Lung (tissue), 12 donors: ENCODE data around the gene TLK2. TPM values are rescaled to one million over a fixed set of nuclear protein-coding genes. Genes with fewer than 3 reads are reported as not detected.
A peak's percentile ranks its signal among the peaks of the same experiment; 100 is the strongest.

Experiments used
- ATAC-seq: fragments of 200-7000 bp; cut with Tn5 transposase; one replicate; pipeline ENCODE4 v1.9.1; 2020; ENCODE audit warnings: moderate number of reproducible peaks; ENCODE audit not compliant: insufficient read depth, low FRiP score
- DNase-seq, 3 donors: peaks; one replicate each; pipeline ENCODE4 v3.0.0-alpha.2; 2013 to 2017
- H3K27ac ChIP-seq, 2 donors: one replicate each; pipeline ENCODE4 v1.5.1; 2013; ENCODE audit warnings: mild to moderate bottlenecking in 2 of 2, moderate library complexity in 2 of 2, control low read depth in 1 of 2, inconsistent platforms in 1 of 2, low read depth in 1 of 2, low read length in 1 of 2
- H3K27me3 ChIP-seq, 3 donors: one replicate each; pipeline ENCODE4 v1.5.1; 2013; ENCODE audit warnings: low read length in 2 of 3; ENCODE audit not compliant: control insufficient read depth in 3 of 3, insufficient read depth in 3 of 3
- H3K36me3 ChIP-seq, 4 donors: one replicate each; pipeline ENCODE4 v1.5.1; 2013; ENCODE audit warnings: low read length in 4 of 4, mild to moderate bottlenecking in 1 of 4, moderate library complexity in 1 of 4; ENCODE audit not compliant: control insufficient read depth in 4 of 4, insufficient read depth in 4 of 4
- H3K4me1 ChIP-seq, 5 donors: one replicate each; pipeline ENCODE4 v1.5.1; 2013; ENCODE audit warnings: low read length in 5 of 5, mild to moderate bottlenecking in 2 of 5, moderate library complexity in 1 of 5; ENCODE audit not compliant: control insufficient read depth in 5 of 5, insufficient read depth in 5 of 5
- H3K4me3 ChIP-seq: one replicate; pipeline ENCODE4 v1.5.1; 2013; ENCODE audit warnings: mild to moderate bottlenecking, control low read depth, moderate library complexity
- H3K9ac ChIP-seq, 2 donors: one replicate each; pipeline ENCODE4 v1.5.1; 2013; ENCODE audit warnings: low read length in 2 of 2, control low read depth in 1 of 2; ENCODE audit not compliant: insufficient read depth in 1 of 2
- H3K9me3 ChIP-seq, 4 donors: one replicate each; pipeline ENCODE4 v1.5.1; 2013; ENCODE audit warnings: low read length in 3 of 4, mild to moderate bottlenecking in 1 of 4, moderate library complexity in 1 of 4; ENCODE audit not compliant: control insufficient read depth in 4 of 4, insufficient read depth in 3 of 4
- CTCF ChIP-seq: IDR thresholded peaks from 2 replicates; pipeline ENCODE4 v1.5.1; 2012; ENCODE audit warnings: mild to moderate bottlenecking; ENCODE audit errors: control extremely low read depth, extremely low read depth
- WGBS, 2 donors: extraction: QIAGEN DNeasy Blood & Tissue Kit; methylation state at CpG; one replicate each; pipeline ENCODE4 v1.1.7; 2013; 5-methylcytosine and 5-hydroxymethylcytosine counted together
- polyA plus RNA-seq, 2 donors: library from polyadenylated mRNA; stranded (reverse); fragments of 200-250 nt; gene quantifications; one replicate each; pipeline ENCODE4 v1.2.1, GENCODE V29; 2013
- total RNA-seq, 2 donors: library from RNA; depleted of rRNA in 1 of 2; stranded (reverse); fragments of >200 nt in 1 of 2; gene quantifications; one replicate each; pipeline ENCODE4 v1.2.1, GENCODE V29; 2014 to 2021
- donor health status: control.
- donor health status: control.
- donor health status: Bipolar disorder and iron deficiency.
- donor health status: healthy.
- donor health status: DM: yes; HTN: yes; CAD: no.

TLK2 gene
- total and polyA plus RNA-seq, 4 donors = 11.6 to 87.7 (median 26.0) TPM

GRCh38 chr17:62648251-62648955 lies 169.8 kb downstream of the TLK2 start:
- 50 to 79% methylated on average over 15 of the region's 15 CpGs for WGBS, 2 donors
- Histone ChIP-seq H3K9ac (no peak overlapping the region), H3K9me3 (no peaks in the 10 kb centered on the region), H3K36me3 (peaks cover 0 to 6% (median 2%) of the 10 kb centered on the region in 4 donors), H3K4me3 (no peak overlapping the region), H3K27ac (peak overlapping the region in 1 of 2 donors; percentile 84), H3K27me3 (no peaks in the 10 kb centered on the region), H3K4me1 (peaks cover 0 to 28% (median 12%) of the 10 kb centered on the region in 5 donors)
- TF ChIP-seq CTCF = no peak
- ATAC-seq = no peak
- peak in 1 of 3 donors; percentile 54 for DNase-seq

GRCh38 chr17:62648956-62649294 lies 170.3 kb downstream of the TLK2 start:
- Histone ChIP-seq H3K4me3 (no peak overlapping the region), H3K27me3 (no peaks in the 10 kb centered on the region), H3K36me3 (peaks cover 0 to 6% (median 2%) of the 10 kb centered on the region in 4 donors), H3K9me3 (no peaks in the 10 kb centered on the region), H3K27ac (peak overlapping the region in 1 of 2 donors; percentile 84), H3K4me1 (peaks cover 0 to 34% (median 15%) of the 10 kb centered on the region in 5 donors), H3K9ac (no peak overlapping the region)
- 67 to 76% methylated on average over 6 of the region's 6 CpGs for WGBS, 2 donors
- ATAC-seq = no peak
- no peak for DNase-seq
- no peak for TF ChIP-seq CTCF

GRCh38 chr17:62649570-62649969 lies 170.9 kb downstream of the TLK2 start:
- ATAC-seq (no peak), DNase-seq (no peak)
- TF ChIP-seq CTCF = no peak
- no peak overlapping the region for H3K4me3 ChIP-seq
- no peak overlapping the region for H3K27ac ChIP-seq
- H3K9me3 ChIP-seq = no peaks in the 10 kb centered on the region
- H3K27me3 ChIP-seq = no peaks in the 10 kb centered on the region
- no peak overlapping the region for H3K9ac ChIP-seq
- H3K36me3 ChIP-seq = peaks cover 0 to 6% (median 2%) of the 10 kb centered on the region in 4 donors
- WGBS, 2 donors = 81 to 90% methylated on average over 7 of the region's 7 CpGs
- H3K4me1 ChIP-seq = peaks cover 0 to 38% (median 22%) of the 10 kb centered on the region in 5 donors

GRCh38 chr17:62650587-62650986 lies 172.0 kb downstream of the TLK2 start:
- 94 to 95% methylated on average over 6 of the region's 6 CpGs for WGBS, 2 donors
- no peak overlapping the region for H3K27ac ChIP-seq
- H3K4me1 ChIP-seq = peaks cover 0 to 41% (median 26%) of the 10 kb centered on the region in 5 donors
- DNase-seq (no peak), ATAC-seq (no peak)
- TF ChIP-seq CTCF = no peak
- H3K4me3 ChIP-seq = no peak overlapping the region
- H3K9ac ChIP-seq = no peak overlapping the region
- H3K27me3 ChIP-seq = no peaks in the 10 kb centered on the region
- no peaks in the 10 kb centered on the region for H3K9me3 ChIP-seq
- peaks cover 0 to 6% (median 2%) of the 10 kb centered on the region in 4 donors for H3K36me3 ChIP-seq
